Measurements from ENCODE around the gene FNDC3A.
A peak's percentile ranks its signal among the peaks of the same experiment; 100 is the strongest.

Gene FNDC3A

DNA sequence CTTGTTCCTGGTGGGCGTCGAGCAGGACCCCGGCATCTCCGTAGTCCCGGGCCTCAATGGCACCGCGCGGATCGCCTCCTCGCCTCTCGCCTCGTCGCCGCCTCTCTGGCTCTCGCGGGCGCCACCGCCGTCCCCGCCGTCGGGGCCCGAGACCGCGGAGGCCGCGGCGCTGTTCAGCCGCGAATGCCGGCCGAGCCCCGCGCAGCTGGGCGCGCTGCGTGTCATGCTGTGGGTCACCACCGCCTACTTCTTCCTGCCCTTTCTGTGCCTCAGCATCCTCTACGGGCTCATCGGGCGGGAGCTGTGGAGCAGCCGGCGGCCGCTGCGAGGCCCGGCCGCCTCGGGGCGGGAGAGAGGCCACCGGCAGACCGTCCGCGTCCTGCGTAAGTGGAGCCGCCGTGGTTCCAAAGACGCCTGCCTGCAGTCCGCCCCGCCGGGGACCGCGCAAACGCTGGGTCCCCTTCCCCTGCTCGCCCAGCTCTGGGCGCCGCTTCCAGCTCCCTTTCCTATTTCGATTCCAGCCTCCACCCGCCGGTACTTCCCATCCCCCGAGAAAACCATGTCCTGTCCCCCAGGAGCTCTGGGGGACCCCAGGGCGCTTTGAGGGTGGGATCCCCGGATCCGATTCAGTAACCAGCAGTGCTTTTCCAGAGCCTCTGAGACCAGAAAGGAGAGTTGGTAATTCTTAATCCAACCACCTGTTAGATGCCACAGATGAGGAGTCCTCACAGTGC is 245.3 kb downstream of the FNDC3A start:
- DNase-seq: no peak

DNA sequence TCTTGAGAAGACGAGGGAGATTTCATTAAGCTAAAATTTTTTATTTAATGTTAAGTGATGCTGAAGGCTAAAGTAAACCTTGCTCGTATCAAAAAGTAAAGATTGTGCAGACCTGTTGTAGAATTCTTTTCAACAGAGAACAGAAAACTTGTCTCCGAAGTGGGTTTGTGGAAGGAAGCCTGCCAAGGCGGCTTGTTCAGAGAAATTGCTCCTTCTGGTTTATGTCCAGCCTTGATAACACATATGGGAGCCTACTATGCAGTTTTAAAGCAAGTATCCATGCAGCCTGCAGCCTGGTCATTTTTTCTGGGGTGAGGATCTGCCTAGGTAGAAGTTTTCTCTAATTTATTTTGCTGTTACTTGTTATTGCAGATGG is 245.9 kb downstream of the FNDC3A start:
- no peak for DNase-seq

DNA sequence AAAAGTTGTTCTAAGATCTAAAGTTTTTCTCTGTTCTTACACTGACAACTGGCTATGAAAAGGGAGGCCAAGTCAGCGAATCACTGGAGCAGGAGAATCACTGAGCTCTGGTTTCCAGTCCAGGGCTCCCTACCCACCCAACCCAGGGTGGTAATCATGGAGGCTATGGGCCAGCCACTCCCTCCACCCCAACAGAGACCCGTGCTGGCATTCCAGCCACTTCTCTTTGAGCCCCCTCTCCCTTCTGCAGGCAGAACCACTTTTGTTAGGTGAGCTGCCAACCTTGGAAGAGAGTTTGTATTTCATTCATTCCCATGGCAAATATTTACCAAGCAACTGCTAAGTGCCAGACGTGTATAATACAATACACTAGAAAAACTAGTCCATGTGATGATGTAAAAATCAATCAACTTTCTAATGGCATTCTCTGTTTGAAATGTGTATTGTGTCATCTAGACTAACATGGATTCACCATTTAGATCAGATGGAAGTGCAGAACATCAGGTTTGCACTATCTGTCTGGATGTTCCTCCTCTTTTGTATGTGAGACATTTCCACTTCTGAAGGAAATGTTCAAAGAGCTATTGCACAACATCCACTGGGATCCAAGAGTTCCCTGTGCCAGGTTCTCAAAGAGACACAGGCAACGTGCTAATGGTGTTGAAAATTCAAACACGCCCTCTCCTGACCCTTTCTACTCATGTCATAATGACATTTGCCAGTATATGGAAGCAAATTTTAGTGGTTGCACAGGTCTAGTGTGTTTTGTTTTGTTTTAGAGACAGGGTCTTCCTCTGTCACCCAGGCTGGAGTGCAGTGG is 249.7 kb downstream of the FNDC3A start:
- no peak for DNase-seq

DNA sequence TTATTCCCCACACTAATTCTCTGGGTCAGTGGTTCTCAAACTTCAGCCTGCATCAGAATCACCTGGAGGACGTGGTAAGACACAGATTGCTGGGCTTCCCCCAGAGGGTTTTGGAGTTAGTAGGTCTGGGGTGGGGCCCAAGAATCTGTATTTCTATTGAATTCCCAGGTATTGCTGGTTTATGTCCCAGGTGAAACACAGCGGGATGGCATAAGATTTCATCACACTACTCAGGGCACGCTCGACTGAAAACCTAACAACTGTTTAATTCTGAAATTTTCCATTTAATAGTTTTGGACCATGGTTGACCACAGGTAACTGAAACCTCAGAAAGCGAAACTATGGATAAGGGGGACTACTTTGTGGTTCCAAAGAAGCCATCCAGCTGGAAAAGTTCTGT is 250.9 kb downstream of the FNDC3A start:
- DNase-seq: no peak

DNA sequence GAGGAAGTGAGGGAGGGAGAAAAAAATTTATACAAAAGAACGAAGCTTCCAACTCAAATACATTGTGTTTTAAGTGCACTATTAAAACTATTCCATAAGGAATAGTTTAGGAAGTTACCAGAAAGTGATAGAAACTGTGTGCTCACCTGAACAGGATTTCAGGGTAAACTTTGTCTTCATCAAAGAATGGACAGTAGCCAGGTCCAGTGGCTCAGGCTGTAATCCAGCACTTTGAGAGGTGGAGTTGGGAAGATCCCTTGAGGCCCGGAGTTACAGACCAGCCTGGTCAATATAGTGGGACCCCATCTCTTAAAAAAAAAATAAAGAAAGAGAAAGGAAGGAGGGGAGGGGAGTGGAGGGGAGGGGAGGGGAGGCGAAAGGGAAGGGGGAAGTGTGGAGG is 259.0 kb downstream of the FNDC3A start:
- no peak for DNase-seq

DNA sequence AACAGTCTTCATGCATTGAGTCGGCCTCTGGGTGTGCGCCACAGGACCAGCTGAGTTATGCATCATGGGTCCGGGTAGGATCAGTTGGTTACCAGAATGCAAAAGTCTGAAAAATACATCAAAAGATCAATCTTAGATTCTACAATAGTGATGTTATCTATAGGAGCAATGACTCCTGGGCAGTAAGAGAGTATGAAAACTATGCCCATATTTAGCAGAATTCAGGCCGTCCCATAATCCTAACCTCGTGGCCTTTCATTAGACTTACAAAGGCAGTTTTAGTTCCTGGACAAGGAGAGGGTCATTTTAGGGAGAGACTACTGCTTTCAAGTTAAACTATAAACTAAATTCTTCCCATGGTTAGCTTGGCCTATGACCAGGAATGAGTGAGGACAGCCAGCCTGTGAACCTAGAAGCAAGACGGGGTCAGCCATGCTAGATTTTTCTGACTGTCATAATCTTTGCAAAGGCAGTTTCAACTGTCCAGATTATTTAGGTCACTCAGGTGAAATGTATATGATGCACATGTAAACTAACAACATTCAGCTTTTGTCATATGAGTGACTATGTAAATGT is 260.2 kb downstream of the FNDC3A start:
- no peak for DNase-seq

DNA sequence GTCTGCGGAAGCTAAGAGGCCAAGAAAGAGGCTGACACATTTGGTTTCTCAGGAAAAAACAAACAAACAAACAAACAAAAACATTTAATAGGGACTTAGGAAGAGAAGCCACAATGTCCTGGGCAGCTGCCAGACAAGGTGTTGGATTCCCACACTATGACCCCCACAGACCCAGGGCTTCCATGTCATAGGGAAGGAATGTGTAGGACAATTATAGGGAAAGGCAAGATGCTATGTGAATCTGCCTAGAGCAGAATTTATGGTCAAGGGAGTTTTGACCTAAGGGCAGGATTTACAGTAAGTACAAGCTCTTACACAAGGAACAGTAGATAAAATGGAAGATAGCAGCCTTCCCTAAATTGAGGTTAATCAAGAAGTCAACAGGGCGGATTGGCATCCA is 262.9 kb downstream of the FNDC3A start:
- no peak for DNase-seq

DNA sequence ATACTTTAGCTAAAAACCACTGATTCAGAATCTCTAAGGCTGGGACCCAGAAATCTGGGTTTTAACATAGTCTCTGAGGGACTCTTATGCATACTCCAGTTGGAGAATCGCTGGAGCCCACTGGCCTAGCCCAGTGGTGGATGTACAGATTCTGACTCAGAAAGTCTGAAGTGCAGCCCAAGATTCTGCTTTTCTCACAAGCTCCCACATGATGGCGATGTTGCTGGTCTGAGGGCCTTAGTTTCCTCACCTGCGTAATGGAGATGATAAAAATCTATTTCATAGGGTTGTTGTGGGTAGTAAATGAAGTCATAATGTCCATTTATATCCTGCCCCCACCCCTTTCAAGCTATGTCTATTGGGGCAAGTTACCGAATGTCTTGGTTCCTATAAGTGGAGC is 264.3 kb downstream of the FNDC3A start:
- peak; percentile 5 for DNase-seq

DNA sequence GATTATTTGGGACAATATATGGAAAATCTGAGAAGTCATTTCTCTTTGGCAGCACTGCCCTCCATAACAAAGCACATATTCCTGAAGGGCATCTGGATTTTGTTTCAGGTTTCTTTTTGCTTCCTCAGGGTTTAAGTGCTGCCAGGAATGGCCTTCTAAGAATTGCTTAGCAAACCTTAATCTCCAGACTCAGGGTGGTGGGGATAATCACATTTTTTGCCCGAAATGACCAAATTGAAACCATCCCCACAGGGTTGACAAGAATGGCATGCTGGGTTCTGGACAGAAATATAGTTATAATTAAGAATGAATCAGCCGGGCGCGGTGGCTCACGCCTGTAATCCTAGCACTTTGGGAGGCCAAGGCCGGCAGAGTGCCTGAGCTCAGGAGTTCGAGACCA is 265.6 kb downstream of the FNDC3A start:
- no peak for DNase-seq

DNA sequence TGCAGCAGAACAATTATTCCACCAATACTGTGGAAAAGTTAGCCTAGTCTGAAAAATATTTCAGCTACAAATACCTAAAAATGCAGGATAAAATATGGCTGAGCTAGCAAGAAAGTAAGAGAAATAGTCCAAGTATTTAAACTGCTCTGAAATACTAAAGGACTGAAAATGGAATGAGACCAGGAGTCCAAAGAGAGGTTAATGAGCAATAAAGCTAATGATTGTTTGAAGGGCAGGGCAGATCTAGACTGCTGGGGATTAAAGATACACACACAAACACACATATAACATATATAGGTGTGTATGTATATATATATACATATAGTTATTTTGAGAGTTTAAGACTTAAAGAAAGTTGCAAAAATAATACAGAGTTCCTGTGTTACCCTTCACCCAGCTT is 269.4 kb downstream of the FNDC3A start:
- DNase-seq: no peak

DNA sequence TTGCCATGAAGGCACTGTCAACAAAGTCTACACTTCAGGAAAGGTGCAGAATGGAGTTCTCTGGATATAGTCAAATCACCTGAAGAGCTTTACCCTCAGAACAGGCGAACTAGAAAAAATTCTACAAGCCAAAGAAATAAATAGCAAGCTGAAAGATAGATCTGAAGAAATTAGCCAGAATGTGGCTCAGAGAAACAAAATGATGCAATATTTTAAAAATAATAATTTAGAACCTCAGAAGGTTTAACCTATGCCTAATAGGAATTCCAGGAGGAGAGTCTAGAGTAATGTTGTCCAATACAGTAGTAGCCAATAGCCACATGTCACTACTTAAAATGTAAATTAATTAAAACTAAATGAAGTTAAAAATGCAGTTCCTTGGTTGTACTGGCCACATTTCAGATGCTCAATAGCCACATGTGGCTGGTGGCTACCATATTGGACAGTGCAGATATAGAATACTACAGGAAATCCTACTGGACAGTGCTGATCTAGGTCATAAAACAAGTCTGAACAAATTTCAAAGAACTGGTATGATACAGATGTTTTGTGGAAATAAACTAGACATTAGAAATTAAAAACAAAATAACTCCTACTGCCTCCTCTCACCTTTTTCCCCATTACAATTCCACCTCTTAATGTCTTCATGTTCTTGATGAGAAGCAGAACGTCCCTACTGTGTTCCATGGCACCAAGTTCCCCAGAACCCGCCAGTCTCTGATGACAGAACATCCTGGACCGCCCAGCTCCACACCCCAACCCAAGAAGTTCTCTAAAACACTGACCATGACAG is 271.3 kb downstream of the FNDC3A start:
- no peak for DNase-seq

DNA sequence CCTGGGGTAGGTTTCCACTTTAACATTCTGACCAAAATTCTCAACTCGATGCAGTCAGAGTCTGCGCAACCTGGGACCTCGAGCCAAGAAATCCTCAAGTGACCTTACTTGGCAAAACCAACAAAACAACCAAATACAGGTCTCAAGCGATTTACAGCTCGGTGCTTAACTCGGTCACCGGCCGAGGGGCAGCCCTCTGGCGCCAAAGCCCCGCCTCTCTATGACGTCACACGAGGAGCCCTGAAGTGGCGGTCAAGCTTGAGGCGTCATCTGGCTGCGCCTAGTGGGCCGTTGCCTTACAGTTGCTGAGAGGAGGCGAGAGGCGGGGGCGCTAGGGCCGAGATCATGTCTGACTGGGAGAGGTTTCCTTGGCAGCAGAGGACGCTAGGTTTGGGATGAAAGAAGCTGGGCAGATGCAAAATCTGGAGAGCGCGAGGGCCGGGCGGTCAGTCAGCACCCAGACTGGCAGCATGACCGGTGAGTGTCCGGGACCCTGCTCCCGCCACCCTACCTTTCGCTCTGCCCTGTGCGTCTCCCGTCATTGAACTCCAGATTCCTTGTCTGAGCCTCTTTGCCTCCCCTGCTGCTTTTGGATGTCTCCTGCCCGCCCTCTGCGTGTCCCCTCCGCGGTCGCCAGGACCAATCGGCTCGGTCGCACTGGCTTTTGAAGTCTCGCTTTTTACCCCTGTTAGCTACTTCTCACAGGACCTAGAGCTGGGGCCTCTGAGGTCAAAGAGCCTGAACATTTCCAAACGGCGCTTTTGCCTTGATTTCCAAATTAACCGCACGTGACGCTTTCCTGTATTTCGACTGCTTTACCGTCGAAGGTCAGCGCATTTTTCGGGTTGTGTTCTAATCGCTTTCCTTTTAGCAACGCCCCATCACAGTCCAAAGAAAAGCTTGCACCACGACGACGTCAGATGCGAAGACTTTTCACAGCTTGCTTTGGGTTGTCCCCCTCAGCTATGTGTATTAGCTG is 272.2 kb downstream of the FNDC3A start, which contains the start of gene CDADC1:
TSS of gene CDADC1 (plus strand) at position 283 of the 979 bp plus-strand sequence. CDS start at position 396, 113 bp downstream.
- DNase-seq: peak; percentile 85

DNA sequence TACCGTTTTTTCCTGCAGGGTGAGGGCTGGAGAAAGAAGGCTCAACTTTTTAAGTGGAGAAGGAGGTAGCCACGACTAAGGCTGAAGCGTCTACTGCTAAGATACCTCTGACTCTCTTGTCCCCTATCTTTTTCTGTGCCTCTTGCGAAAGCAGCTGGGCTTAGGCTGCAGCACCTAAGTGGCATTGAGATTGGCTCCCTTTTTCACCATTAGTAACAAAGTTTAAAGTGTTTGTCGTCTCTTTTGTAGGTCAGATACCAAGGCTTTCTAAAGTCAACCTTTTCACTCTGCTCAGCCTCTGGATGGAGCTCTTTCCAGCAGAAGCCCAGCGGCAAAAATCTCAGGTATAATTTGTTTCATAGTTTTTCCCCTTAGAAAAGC is 272.9 kb downstream of the FNDC3A start:
- DNase-seq: no peak

DNA sequence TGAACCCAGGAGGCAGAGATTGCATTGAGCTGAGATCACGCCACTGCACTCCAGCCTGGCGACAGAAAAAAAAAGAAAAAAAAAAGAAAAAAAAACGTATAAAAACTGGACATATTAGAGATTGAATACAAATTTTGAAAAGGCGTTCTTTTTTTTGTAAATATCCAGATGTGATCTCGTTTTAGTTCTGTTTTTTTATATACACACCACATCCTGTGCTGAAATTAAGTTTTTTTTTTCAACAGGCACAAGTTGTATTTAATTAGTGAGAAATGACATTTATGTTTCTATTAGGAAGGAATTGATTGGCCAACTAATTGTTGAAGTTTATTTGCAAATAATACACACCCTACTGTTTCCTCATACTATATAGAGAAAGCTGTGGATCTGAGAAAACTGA is 275.6 kb downstream of the FNDC3A start:
- DNase-seq: no peak

DNA sequence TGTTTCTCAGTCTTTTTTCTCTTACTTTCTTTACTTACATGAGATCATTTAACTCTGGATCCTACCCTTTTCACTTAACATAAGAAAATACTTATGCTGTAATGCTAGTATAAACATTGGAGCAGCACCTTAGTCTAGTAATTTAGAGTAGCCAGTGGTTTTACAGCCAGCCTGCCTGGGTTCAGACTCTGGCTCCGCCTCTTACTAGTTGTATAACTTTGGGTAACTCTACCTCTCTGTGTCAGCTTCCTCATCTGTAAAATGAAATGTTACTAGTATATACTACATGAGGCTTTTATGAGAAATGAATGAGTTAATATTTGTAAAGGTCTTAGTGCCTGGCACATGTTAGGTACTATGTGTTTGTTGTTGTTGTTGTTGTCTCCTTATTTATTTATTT is 277.6 kb downstream of the FNDC3A start:
- no peak for DNase-seq

DNA sequence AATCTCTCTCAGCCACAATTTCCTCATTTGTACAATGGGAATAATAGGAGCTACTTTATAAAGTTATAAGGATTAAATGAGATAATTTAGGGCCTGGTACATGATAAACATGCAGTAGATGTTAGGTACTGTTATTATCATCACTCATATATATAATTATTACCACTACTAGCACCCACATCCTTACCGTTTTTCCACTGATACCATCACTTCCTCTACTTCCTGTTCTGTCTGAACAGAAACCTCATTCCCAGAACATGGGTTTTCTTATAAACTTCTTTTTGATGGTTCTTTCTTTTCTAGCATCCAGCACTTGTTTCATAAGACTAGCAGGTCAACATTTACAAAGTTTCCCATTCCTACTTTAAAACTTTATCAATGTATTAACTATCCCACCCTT is 278.3 kb downstream of the FNDC3A start:
- DNase-seq: no peak

DNA sequence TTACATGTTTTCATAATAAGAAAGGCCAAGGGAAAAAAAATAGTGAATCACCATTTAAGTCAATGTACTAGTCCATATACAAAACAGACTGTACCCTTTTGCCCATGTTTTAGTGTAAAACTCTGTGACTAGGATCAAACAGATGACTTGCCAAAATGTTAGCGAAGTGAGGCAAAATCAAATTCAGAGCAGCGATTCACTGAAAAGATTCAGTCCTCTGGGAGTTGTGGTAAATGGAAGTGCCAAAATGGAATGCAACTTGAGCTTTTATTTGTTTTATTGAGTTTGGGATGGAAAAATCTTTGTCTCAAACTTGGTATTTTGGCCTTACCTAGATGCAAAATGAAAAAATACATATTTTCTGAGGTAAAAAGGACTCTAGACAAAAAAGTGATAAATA is 281.1 kb downstream of the FNDC3A start:
- DNase-seq: no peak

DNA sequence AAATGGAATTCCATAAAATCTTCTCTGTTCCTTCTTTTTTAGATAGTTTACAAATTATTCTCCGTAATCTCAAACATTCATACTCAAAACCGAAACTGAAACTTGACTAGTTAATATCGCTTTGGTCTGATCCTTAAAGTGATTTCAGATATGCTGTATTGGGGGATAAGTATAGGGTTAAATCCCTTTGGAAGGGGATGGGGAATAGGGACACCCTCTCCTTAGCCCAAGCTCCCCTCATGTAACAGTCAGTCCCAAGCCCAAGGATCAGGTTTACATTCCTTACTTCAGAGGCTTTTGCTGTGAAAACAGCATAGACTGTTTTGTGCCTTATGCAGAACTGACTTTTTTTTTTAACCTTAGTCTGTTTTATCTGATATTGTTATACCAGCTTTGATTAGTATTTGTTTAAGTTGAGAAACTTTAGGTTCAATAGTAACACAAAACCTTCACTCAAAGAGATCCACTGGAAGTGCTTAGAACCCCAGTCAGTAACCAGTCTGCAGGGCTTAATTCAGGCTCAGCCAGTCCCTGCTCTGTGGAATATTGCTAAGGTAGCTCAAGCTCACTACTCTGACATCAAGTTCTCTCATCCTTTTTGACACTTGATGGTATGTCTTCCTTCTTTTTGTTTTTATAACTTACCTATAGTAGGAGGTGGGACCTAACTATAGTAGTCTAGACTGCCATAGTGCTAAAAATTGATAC is 282.5 kb downstream of the FNDC3A start:
- DNase-seq: no peak
